HG02759 (cell line): ENCODE measurements around the gene SRGAP3.

Experiments used
- ATAC-seq: cut with Tn5 transposase; IDR thresholded peaks from one replicate; pipeline ENCODE4 v1.9.1; 2021; ENCODE audit warnings: mild to moderate bottlenecking, moderate library complexity; ENCODE audit not compliant: unreplicated experiment

Gene SRGAP3

DNA sequence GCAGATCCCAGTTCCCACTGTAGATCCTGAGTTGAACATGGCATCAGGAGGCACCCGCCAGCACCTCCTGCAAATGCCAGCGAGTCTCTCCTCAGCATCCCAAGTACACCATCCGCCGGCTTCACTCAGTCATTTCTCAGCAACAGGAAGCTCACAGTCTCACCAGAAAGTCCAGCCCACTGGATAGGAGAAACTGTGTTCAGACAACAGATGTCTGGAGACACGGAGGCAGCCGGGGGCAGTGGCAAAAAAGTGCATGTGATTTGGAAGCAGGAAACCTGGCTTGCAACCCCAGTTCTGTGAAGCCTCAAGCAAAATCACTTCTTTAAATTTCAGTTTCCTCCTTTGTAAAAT lies 68.7 kb downstream of the SRGAP3 start:
- peak; percentile 19 for ATAC-seq

- ATAC-seq: peak; percentile 66
Observed at GRCh38 chr3:9179826-9180763, 69.4 kb downstream of the SRGAP3 start.

DNA sequence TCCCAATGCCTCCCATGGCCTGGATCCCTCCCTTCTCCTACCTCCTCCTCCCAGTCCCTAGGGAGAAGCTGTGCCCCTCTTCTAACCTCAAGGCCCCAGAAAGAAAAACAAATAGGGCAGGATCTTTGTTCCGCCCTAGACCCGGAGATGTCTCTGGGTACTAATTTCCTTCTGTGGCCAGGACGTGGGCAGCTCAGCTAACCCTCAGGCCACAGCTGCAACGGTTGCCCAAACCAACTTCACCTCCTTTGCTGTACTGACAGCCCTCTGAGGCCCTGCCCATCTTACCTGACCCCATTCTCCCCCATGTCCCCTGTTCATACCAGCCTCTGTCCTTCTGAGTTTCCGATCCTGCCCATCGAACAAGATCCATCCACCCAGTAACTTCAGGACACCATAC lies 70.7 kb downstream of the SRGAP3 start:
- no peak for ATAC-seq

GRCh38 chr3:9175421-9175820 lies 74.0 kb downstream of the SRGAP3 start:
- ATAC-seq: no peak

GRCh38 chr3:9173445-9173844 lies 76.0 kb downstream of the SRGAP3 start:
- no peak for ATAC-seq

DNA sequence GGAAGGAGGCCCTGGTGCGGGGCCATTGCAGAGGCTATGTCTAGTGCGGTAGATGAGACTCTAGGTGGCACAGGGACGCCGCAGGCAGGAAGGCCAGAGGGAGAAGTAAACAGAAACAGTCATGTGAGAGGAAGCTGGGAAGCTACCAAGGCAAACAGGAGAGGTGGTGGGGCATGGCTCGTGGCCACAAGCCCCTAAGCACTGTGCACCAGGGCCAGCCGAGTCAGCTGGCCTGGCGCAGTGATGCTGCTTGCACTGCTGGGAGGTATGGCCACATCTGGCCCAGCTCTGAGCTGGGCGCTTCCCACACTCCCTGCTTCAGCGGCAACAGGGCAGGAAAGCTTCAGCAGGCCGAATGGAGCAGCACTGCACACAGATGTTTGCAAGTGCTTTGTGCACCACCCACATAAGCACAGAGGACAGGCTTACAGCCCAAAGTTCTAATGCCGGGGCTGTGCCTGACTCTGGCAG lies 76.6 kb downstream of the SRGAP3 start:
- no peak for ATAC-seq

- no peak for ATAC-seq
Observed at GRCh38 chr3:9170851-9171160, 78.6 kb downstream of the SRGAP3 start.

- ATAC-seq: no peak
Observed at GRCh38 chr3:9169956-9170850, 79.2 kb downstream of the SRGAP3 start.

GRCh38 chr3:9169326-9169725 lies 80.1 kb downstream of the SRGAP3 start:
- ATAC-seq: no peak

DNA sequence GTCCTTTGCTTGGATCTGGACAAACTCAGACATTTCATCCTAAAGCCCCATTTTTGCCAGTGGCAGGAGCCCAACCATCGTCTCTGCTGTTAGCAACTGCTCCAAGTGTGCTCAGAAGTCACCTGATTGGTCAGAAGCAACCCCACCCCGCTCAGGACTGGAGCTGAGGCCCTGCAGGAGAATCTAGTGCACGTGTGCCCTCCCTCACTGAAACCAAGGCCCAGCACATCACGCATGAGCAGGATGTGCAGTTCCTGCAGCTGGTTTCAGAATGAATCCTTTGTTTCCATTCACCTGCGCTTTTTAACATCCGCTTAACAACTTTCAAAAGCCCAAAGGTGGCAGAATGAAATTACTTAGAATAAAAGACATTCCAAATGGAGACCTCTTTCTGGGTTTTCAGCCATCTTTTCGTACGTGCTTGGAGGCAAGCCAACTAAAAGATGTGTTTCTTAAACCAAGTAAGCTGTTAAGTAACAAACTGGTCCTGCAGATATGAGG lies 81.2 kb downstream of the SRGAP3 start:
- peak; percentile 98 for ATAC-seq

GRCh38 chr3:9167222-9167621 lies 82.2 kb downstream of the SRGAP3 start:
- no peak for ATAC-seq

- no peak for ATAC-seq
Observed at GRCh38 chr3:9165421-9165820, 84.0 kb downstream of the SRGAP3 start.

- no peak for ATAC-seq
Observed at GRCh38 chr3:9163289-9163688, 86.2 kb downstream of the SRGAP3 start.

DNA sequence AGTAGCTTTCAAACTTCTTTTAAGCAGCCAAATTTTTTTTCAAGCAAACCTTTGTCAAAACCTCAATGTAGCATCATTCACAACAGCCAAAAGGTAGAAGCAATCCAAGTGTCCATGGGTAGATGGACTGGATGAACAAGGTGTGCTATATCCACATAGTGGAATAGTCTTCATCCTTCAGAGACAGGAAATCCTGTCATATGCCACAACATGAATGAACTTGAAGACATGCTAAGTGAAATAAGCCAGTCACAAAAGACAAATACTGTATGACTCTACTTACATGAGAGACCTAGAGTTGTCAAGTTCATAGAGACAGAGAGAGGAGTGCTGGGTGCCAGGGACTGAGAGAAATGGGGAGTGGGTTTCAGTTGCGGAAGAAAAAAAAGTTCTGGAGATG lies 87.6 kb downstream of the SRGAP3 start:
- ATAC-seq: no peak

GRCh38 chr3:9161298-9161697 lies 88.1 kb downstream of the SRGAP3 start:
- no peak for ATAC-seq

DNA sequence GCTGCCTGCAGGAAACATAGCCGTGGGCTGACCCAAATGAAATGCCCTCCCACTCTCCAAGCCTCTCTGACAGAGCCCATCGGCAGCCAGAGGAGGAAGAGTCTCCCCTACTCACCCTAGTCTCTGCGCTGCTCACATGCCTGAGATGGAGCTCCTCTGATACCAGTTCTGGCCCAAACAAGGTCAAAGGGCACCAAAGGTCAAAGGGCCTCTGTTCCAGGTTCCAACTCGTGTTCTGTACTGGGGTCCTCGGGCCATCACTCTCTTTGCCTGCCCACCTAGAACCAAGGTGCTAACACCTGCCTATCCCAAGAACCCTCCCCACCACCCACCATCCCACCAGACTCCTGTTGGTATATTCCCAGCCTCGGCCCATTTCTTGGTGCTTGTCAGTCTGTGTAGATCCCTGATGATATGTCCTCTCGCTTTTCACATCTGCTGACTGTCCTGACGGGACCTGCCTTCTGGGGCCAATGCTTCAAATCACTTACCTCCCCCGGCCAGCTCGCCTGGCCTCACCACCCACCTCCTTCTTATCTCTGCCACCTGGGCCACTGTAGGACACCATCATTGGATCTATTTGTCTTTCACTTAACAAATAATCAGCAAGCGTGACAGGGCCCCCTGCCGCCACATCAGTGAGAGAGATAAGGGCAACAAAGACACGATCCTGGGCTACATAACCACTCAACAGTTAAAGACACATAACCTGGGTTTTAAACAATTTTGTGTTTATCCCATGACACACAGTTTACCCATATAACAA lies 90.4 kb downstream of the SRGAP3 start:
- no peak for ATAC-seq

DNA sequence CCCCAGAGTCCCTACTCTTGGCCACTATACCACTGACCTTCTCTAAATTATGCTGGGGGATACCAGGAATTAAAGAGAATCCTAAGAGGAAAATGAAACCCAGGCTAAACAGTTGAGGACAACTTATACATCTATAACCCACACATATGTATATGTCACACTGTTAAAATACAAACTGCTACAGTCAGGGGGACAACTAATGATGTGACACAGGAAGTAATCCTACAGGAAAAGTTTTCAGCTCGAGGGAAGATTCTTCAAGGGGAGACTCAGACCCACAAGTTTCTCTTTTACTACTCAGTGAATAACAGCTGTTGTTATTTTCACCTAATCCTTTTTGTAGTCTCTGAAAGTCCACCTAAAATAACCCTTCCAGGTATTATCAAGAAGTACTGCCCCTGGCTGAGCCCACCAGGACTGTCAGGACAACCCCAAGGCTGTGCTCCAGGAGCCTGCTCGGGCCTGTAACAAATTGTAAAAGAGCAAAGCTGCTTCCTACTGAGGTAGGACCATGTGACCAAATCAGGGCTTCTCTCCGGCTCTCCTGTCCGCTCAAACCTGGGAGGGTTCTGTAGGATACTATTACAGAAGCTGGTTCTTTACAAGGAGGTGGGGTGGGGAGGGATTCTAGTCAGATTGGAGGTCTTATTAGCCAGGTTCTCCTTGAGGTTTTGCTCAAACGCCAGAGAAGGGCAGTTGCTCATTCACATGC lies 91.6 kb downstream of the SRGAP3 start:
- no peak for ATAC-seq

GRCh38 chr3:9156604-9157003 lies 92.8 kb downstream of the SRGAP3 start:
- ATAC-seq: no peak

DNA sequence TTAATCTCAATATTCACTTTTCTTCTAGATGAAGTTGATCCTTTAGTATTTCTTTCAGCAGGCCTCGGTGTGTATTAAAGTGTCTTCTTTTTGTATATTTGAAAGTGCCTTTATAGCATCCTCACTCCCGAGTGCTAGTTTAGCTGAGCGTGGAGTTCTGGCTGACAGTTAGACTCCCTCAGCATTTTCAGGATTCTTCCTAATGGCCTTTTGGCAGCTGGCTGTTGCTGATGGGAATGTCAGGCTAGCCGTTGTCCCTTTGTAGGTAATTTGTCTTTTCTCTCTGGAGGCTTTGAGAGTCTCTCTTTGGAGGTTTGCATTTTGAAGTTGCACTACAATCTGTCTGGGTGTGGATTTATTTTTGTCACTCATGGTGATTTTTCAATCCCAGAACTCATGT lies 94.4 kb downstream of the SRGAP3 start:
- no peak for ATAC-seq

DNA sequence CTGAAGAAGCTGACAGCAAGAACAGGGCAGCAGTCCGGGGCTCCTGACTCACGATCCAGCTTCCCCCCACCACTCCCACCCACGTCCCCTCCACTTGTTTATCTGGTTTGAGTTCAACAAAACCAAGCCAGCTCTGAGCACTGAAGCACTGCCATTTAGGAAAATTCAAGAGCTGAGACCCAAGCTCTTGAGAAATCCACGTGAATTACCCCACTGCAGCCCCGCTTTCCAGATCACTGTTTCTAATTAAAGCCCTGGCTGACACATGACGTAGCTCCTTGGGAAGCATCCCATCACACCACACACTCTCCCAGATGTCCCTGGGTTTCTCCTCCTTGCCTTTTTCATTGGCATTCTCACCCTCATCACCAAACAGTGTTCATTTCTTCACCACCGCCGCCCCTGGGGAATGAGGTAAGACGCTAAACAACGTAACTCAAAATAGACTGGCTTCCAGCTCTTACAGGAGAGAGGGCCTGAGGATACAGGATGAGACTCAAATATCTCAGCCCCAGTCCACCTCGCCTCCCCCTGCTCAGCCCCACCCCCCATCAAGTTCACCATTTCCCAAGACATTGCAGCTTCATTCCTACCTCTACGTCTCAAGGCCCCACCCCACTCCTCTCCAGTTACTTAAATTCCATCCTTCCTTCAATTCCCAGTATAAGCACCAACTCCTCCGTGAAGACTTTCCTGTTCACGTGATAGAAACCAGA lies 95.4 kb downstream of the SRGAP3 start:
- no peak for ATAC-seq
